GM18867 (cell line): ENCODE results near the gene LRIG2.
A peak's percentile ranks its signal among the peaks of the same experiment; 100 is the strongest.
"Not testable (repeated sequence)": the region's sequence is repeated elsewhere in the genome, so short reads cannot be mapped to it uniquely, and the experiment has no call there.

Source experiments
- ATAC-seq: cut with Tn5 transposase; IDR thresholded peaks from one replicate; pipeline ENCODE4 v1.9.1; 2021; ENCODE audit warnings: mild to moderate bottlenecking, moderate library complexity; ENCODE audit not compliant: unreplicated experiment

LRIG2 gene, protein sequence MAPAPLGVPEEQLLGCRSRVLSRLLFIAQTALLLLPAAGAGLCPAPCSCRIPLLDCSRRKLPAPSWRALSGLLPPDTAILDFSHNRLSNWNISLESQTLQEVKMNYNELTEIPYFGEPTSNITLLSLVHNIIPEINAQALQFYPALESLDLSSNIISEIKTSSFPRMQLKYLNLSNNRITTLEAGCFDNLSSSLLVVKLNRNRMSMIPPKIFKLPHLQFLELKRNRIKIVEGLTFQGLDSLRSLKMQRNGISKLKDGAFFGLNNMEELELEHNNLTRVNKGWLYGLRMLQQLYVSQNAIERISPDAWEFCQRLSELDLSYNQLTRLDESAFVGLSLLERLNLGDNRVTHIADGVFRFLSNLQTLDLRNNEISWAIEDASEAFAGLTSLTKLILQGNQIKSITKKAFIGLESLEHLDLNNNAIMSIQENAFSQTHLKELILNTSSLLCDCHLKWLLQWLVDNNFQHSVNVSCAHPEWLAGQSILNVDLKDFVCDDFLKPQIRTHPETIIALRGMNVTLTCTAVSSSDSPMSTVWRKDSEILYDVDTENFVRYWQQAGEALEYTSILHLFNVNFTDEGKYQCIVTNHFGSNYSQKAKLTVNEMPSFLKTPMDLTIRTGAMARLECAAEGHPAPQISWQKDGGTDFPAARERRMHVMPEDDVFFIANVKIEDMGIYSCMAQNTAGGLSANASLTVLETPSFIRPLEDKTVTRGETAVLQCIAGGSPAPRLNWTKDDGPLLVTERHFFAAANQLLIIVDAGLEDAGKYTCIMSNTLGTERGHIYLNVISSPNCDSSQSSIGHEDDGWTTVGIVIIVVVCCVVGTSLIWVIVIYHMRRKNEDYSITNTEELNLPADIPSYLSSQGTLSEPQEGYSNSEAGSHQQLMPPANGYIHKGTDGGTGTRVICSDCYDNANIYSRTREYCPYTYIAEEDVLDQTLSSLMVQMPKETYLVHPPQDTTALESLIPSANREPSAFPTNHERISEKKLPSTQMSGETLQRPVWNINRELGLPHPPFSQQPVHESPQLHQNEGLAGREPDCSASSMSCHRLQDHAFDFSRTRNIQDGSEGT

DNA sequence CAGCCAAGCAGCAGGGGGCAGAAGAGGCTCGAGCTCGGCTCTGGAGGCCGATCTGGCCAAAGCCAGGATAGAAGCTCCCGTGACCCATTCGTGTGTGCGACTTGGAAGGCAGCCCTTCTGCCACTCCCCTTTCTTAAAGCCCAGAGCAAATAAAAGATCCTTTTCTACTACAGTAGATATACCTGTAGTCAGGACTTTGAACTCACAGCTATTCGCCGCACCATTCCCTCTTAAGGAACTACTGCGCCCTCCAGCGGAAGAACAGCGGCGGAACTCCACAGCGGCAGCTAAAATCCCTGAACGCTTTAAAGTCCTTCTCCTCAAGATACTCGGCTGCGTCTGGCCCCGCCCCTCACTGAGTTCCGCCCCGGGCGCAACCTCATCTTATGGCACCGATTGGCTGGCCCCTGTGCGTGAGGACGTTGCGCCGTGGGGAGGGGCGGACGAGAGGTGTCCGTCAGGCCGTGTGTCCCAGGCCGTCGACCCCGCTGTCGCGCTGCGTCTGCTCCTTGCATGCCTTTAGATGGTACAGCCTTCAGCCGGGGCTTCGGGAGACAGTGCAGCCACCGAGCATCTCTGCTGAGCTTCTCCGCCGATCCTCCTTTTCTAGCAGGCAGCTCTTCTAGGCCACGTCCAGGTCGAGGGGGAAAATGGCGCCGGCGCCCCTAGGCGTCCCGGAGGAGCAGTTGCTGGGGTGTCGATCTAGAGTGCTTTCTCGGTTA, at the start of gene LRIG2:
LRIG2 (plus strand) TSS at position 442 of the 722 bp plus-strand sequence; CDS start at position 651, 209 bp downstream.
- ATAC-seq = peak; percentile 96

DNA sequence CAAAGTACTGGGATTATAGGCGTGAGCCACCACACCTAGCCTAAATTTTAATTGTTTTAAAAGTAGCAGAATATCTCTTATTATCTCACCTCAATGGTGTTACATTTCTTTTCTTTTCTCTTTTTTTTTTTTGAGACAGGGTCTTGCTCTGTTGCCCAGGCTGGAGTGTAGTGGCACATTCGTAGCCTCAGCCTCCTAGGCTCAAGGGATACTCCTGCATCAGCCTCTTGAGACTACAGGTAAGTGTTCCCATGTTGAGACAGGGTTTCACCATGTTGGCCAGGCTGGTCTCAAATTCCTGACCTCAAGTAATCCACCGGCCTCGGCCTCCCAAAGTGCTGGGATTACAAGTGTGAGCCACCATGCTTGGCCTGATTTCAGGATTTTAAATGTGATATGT, 49.7 kb upstream of the LRIG2 start:
- not testable (repeated sequence) for ATAC-seq

DNA sequence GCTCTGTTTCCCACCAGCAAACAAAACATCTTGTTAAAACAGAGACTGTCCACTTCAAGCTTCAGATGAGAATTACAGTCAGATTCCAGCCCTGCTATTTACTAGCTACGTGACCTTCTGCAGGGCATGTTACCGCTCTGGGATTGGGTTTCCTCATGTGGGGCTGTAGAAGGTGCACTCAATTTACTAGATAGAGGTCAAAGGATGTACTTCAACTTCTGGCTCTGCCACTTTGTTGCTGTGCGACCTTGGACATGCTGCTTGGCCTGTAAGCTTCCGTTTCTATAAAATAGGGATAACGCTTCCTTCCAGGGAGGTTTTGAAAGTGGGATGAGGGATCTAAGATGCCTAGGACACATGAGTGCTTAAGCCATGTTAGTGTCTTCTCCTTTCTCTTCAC, 46.0 kb upstream of the LRIG2 start:
- ATAC-seq = no peak

DNA sequence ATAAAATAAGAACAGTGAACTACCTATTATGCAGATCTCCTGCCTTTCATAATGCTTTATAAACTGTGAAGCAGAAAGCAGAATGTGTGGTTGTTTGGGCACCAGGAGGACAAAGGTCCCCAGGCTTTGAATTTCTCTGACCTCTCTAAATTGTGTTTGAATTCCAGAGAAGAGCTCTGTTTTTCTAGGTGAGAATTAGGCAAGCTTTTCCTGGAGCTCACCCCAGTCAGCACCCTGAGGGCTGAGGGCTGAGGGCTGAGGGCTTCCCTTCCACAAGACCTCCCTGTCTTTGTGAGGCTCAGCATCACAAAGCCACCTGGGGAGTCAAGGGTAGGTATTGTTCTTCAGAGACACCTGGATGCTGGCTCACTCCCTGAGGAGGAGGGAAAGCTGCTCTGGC, 45.5 kb upstream of the LRIG2 start:
- ATAC-seq = no peak

DNA sequence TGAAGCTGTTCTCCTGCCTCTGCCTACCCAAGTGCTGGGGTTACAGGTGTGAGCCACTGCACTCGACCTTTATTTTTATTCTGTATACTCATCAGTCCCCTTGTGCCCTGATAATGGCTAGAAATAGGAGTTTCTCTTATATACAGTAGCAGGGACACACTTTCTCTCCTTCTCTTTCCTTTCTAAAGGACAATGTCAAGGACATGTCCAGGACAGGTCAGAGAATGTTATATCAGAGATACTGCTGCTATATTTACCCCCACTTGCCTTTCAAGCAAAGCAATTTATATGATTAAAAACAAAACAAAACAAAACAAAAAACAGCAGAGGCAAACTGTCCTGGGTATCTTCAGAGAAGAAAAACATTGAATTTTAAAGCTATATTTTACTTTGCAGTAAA, 43.2 kb upstream of the LRIG2 start:
- no peak for ATAC-seq

- no peak for ATAC-seq
These were observed 41.6 kb upstream of the LRIG2 start for GRCh38 chr1:113031171-113031933.

DNA sequence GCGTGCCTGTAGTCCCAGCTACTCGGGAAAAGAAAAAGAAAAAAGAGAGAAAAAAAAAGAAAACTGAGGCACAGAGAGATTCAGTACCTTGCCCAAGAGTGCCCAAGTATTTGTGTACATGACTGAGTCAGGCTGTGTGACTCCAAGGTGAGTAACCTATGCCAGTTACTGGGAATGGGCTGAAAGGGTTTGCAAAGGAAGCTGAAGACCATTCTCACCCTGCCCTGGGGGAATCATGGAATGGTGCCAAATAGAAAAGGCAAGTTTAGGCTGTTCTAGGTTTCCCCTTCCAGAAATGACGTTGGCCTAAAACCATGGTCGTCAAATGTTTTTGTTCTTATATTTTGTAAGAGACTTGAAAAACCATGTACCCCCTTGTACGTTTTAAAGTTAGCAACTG, 37.9 kb upstream of the LRIG2 start:
- no peak for ATAC-seq

DNA sequence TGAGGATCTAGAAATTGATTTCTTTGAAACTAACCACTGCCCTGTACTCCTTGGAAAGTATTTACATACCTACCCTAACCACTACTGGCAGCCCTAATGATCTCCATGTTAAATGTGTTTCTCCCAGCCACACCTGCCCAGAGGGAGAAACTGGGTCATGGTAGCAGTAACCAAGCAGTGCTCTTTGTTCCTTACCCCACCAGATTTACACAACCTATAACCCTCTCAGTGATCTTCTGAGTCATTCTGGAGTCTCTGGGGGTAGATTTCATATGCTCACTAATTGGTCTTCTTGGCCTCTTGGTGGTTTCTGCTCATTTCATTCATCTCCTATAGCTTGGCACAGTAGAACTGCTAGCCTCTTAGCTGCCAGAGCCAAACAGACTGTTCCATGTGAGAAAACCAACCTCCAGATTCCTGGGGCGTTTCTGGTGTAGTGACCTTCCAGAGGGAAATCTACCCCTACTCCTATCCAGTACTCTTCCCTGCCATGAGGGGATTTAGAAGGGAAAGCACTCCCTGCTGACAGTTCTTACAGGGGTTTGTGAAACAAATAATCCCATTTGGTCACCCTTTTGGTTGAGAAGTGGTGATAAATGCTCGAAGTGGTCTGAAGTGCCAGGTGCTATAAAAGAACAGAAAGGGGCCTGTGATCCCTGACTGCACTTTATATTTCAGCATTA, 36.2 kb upstream of the LRIG2 start:
- ATAC-seq = no peak

DNA sequence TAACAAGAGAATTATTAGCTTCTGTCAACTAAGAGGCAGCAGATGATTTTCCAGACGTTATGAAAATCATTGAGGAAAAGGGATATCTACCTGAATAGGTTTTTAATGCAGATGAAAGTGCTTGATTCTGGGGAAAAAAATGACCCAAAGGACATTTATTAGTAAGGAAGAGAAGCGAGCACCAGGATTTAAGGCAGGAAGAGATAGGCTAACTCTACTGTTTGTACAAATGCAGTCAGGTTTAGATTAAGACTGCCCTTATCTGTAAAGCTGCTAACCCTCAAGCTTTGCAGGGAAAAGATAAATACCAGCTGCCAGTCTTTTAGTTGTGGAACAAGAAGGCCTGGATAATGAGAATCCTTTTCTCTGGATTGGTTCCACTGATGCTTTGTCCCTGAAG, 33.0 kb upstream of the LRIG2 start:
- ATAC-seq = no peak

GRCh38 chr1:113040718-113041412, 32.1 kb upstream of the LRIG2 start:
- ATAC-seq = no peak

DNA sequence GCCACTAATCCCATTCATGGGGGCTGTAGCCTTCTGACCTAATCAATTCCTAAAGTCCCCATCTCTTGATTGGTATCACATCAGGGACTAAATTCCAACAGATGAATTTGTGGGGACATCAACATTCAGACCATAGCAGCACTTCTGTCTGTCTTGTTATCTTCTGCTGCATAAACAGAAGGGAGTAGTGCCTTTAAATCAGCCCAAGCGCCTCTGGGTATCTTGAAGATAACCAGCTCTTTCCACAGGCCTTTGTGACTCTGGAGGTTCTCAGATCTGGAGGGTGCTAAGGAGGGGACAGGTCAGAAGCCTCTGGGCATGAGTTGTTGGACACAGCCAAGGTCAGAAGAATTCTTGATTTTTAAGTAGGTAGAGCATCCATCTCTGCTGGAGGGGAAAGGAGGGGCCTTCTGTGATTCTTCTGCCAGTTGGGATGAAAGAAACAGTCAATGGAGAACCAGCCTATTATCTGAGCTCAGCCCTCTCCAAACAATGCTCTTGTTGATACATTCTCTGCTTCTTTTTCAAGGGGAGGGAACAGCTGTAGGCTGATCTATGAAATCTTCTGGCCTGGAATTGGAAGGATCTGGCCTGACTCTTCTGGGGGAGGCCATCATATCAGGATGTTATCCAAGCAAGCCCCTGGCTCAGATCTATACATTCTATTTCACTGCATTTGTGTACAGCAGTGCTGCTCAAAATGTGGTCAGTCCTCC, 31.3 kb upstream of the LRIG2 start:
- peak; percentile 8 for ATAC-seq

DNA sequence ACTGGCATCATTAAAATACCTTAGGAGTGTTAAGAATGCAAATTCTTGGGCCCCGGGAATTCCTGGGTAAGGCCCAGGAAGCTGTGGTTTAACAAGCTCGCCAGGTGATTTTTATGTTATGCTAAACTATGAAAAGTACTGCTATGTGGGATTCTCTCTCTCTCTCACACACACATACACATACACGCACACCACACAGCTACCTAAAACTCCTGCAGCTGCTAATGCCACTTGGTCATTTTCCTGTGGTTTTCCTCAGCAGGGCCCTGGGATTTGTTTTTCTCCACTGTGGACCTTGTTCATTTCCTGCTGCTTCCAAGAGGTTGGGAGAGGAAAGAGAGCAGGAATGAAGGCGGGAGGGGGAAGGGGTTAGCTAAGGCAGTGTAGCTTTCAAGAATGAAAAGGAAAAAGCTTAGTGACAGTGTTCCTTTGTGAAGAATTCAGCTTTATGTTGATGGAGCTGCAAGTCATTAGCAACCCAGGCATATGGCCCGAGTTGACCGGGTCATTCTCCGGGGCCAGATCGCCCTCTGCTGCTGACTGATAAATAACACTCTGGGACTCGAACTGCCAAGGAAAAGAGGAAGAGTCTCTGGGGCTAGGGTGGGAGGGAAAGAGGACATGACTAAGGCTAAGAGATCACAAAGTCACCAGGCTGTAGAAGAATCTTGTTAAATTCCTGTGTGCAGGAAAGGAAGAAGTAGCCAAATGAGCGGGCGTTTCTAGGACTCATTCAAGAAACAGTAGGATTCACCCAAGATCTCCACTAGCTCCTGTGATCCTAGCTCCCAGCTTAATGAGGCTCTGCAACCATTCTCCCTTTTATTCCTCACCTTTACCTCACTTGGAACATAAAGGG, 30.5 kb upstream of the LRIG2 start:
- peak; percentile 74 for ATAC-seq

GRCh38 chr1:113043144-113043488, 29.9 kb upstream of the LRIG2 start:
- ATAC-seq = not testable (repeated sequence)

GRCh38 chr1:113046569-113046968, 26.4 kb upstream of the LRIG2 start:
- ATAC-seq = no peak

DNA sequence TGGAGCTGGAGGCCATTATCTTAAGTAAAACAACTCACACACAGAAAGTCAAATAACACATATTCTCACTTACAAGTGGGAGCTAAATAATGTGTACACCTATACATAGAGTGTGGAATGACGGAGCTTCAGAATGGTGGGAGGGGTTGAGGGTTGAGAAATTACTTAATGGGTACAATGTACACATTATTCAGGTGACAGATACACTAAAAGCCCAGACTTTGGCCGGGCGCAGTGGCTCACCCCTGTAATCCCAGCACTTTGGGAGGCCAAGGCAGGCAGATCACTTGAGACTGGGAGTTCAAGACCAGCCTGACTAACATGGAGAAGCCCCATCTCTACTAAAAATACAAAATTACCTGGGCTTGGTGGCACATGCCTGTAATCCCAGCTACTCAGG, 24.9 kb upstream of the LRIG2 start:
- no peak for ATAC-seq

GRCh38 chr1:113053344-113054126, 19.5 kb upstream of the LRIG2 start:
- no peak for ATAC-seq

- ATAC-seq = no peak
These were observed 17.4 kb upstream of the LRIG2 start for GRCh38 chr1:113055570-113055969.
